Measurements from ENCODE around the gene RPS24.

DNA sequence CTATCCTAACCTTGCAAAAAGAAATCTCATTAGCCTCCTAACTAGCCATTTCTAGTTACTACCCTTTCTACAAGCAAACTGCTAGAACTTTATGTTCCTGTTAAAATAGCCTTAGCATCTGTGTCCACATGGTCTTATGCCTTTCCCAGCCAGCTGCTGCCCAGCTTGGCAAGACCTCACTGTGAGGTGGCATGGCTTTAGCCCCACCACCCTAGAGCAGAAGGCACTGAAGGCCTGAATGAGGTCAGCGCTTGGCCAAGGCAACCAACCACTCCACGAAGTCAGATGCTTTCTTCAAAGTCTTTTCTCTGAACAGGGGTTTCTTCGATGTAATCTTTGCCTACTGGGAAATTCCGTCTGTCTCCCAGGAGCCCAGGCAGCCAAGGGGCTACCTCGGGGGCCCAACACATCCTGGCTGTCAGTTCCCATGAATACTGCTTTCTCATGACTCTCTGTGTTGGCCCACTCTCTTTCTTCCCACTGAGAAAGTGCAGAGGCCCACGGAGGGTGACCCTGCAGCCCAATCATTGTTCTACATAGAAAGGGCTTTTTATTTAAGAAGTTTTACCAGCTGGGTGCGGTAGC, 45.9 kb upstream of the RPS24 start:
- TF ChIP-seq CTCF (IDR thresholded peaks at IDR 0.05; ENCODE audit: insufficient read depth, low read length, poor library complexity, severe bottlenecking) (no peak), EZH2phosphoT487 (conservative IDR thresholded peaks at IDR 0.05; ENCODE audit: low read length) (no peak)
